HepG2 (cell line): ENCODE measurements around the gene GRIN3B. TPM values are rescaled to one million over a fixed set of nuclear protein-coding genes. Genes with fewer than 3 reads are reported as not detected.
A peak's percentile ranks its signal among the peaks of the same experiment; 100 is the strongest.

Experiments
- ARID2 ChIP-seq: sonication (generic); formaldehyde crosslinking; IDR thresholded peaks from 2 replicates; pipeline ENCODE4 v1.8.1; 2022; ENCODE audit warnings: mild to moderate bottlenecking, missing genetic modification reagents, borderline replicate concordance
- FIP1L1 ChIP-seq: fragments of 200-400 bp; formaldehyde crosslinking; IDR thresholded peaks from 2 replicates; pipeline ENCODE4 v1.6.1; 2018; ENCODE audit warnings: low read depth, mild to moderate bottlenecking, low read length, moderate library complexity, borderline replicate concordance; ENCODE audit not compliant: insufficient read depth
- HDAC6 ChIP-seq: fragments of 200-600 bp; sonication (generic); IDR thresholded peaks from 2 replicates; pipeline ENCODE4 v1.7.0; 2017; ENCODE audit warnings: mild to moderate bottlenecking, antibody characterized with exemption, low read length, low read depth
- PAF1 ChIP-seq: IDR thresholded peaks from 2 replicates; pipeline ENCODE4 v1.6.1; 2016; ENCODE audit warnings: missing genetic modification reagents, missing compliant biosample characterization
- PAWR ChIP-seq: sonication (generic); formaldehyde crosslinking; IDR thresholded peaks from 2 replicates; pipeline ENCODE4 v1.4.0; 2020; ENCODE audit warnings: missing genetic modification reagents, mild to moderate bottlenecking, borderline replicate concordance
- RAD51 ChIP-seq: fragments of 450-650 bp; IDR thresholded peaks from 2 replicates; pipeline ENCODE4 v1.6.1; 2016; ENCODE audit warnings: borderline replicate concordance
- RBM22 ChIP-seq: fragments of 200-400 bp; formaldehyde crosslinking; optimal IDR thresholded peaks from 2 replicates; pipeline ENCODE3; 2017; ENCODE audit warnings: mild to moderate bottlenecking, low read length, moderate library complexity
- SMAD3 ChIP-seq: sonication (generic); formaldehyde crosslinking; IDR thresholded peaks from 2 replicates; pipeline ENCODE4 v1.4.0; 2020; ENCODE audit warnings: missing genetic modification reagents
- TBX3 ChIP-seq: fragments of 450-650 bp; IDR thresholded peaks from 2 replicates; pipeline ENCODE4 v1.6.1; 2017; ENCODE audit warnings: antibody characterized with exemption, mild to moderate bottlenecking, inconsistent platforms, borderline replicate concordance
- ZBTB3 ChIP-seq: sonication (generic); formaldehyde crosslinking; IDR thresholded peaks from 2 replicates; pipeline ENCODE4 v1.4.0; 2020; ENCODE audit warnings: low read depth, mild to moderate bottlenecking, moderate library complexity, missing genetic modification reagents, borderline replicate concordance
- ZBTB7A ChIP-seq: sonication (generic); formaldehyde crosslinking; IDR thresholded peaks from 2 replicates; pipeline ENCODE4 v1.8.0; 2022; ENCODE audit warnings: mild to moderate bottlenecking, missing genetic modification reagents
- ZC3H13 ChIP-seq: sonication (generic); formaldehyde crosslinking; IDR thresholded peaks from 2 replicates; pipeline ENCODE4 v1.8.1; 2023; ENCODE audit warnings: mild to moderate bottlenecking, missing genetic modification reagents, moderate library complexity
- ZNF101 ChIP-seq: sonication (generic); formaldehyde crosslinking; IDR thresholded peaks from 2 replicates; pipeline ENCODE4 v1.4.0; 2020; ENCODE audit warnings: mild to moderate bottlenecking, low read depth, missing genetic modification reagents, borderline replicate concordance
- ZNF549 ChIP-seq: sonication (generic); formaldehyde crosslinking; IDR thresholded peaks from 2 replicates; pipeline ENCODE4 v1.5.0; 2020; ENCODE audit warnings: missing genetic modification reagents
- ZNF607 ChIP-seq: sonication (generic); formaldehyde crosslinking; IDR thresholded peaks from 2 replicates; pipeline ENCODE4 v1.5.1; 2020; ENCODE audit warnings: missing genetic modification reagents, mild to moderate bottlenecking, borderline replicate concordance
- ZNF7 ChIP-seq: IDR thresholded peaks from 2 replicates; pipeline ENCODE4 v1.6.1; 2016; ENCODE audit warnings: missing biosample characterization, missing genetic modification reagents
- ZNF777 ChIP-seq: sonication (generic); formaldehyde crosslinking; IDR thresholded peaks from 2 replicates; pipeline ENCODE4 v1.4.0; 2020; ENCODE audit warnings: missing genetic modification reagents
- ZNF891 ChIP-seq: sonication (generic); formaldehyde crosslinking; IDR thresholded peaks from 2 replicates; pipeline ENCODE4 v1.5.0; 2020; ENCODE audit warnings: mild to moderate bottlenecking, missing genetic modification reagents
- polyA plus RNA-seq, 8 experiments: library from polyadenylated mRNA; depleted of rRNA in 3 of 8; stranded (reverse) in 7 of 8; unstranded in 1 of 8; fragments of >200 nt; fragmentation: Illumina TruSeq in 4 of 8; extraction: Trizol in 4 of 8; gene quantifications; 2 replicates each; pipeline versions ENCODE4 v1.2.1 to v1.2.3, GENCODE V29; 2011 to 2016; ENCODE audit warnings: low read depth in 4 of 8, missing spikeins in 1 of 8, mixed read lengths in 1 of 8; ENCODE audit not compliant: insufficient read depth in 1 of 8
- total RNA-seq, 5 experiments: library from RNA; depleted of rRNA; stranded (reverse); fragments of >200 nt; fragmentation: Illumina TruSeq; extraction: Trizol; gene quantifications; 2 replicates each; pipeline ENCODE4 v1.2.3, GENCODE V29; 2016; ENCODE audit warnings: low read depth in 1 of 5
- TF ChIP-seq, protein P1 (sequence below): sonication (generic); formaldehyde crosslinking; IDR thresholded peaks from 2 replicates; pipeline ENCODE4 v1.5.0; 2020; ENCODE audit warnings: mild to moderate bottlenecking, missing genetic modification reagents
- TF ChIP-seq, protein P2 (sequence below): sonication (generic); formaldehyde crosslinking; conservative IDR thresholded peaks from 2 replicates; pipeline ENCODE4 v1.8.0; 2022; ENCODE audit warnings: low read depth, missing genetic modification reagents
- TF ChIP-seq, protein P3 (sequence below): IDR thresholded peaks from 2 replicates; pipeline ENCODE4 v1.6.1; 2016; ENCODE audit warnings: missing compliant biosample characterization, missing genetic modification reagents, borderline replicate concordance
- TF ChIP-seq, protein P4 (sequence below): sonication (generic); formaldehyde crosslinking; IDR thresholded peaks from 2 replicates; pipeline ENCODE4 v1.9.0; 2021; ENCODE audit warnings: missing genetic modification reagents, borderline replicate concordance
- TF ChIP-seq, protein P5 (sequence below): sonication (generic); formaldehyde crosslinking; IDR thresholded peaks from 2 replicates; pipeline ENCODE4 v1.5.1; 2020; ENCODE audit warnings: missing genetic modification reagents, mild to moderate bottlenecking, borderline replicate concordance

GRIN3B gene
- total and polyA plus RNA-seq, 2 of the 13 experiments (the other 11 are each of a cell fraction or from before 2014, with no cell fraction given) = 0.07 to 0.20 TPM

DNA sequence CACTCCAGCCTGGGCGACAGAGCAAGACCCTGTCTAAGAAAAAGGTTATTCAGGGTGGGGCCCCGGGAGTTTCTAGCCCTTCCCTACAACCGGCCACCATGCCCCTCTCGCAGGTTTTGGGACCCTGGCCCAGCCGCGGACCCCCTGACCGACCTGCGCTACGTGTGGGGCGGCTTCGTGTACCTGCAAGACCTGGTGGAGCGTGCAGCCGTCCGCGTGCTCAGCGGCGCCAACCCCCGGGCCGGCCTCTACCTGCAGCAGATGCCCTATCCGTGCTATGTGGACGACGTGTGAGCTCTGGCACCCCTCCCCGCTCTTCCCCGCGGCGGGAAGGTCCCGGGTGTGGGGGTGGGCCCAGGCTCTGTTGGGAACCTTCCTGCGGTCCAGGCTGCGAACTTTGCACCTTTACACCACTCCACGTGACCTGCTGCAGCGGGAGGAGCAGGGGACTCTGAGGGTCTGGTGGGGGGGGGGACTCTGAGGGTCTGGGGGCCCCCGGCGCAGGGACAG is 46.0 kb downstream of the GRIN3B start (continued):
- TF ChIP-seq, protein P1, sequence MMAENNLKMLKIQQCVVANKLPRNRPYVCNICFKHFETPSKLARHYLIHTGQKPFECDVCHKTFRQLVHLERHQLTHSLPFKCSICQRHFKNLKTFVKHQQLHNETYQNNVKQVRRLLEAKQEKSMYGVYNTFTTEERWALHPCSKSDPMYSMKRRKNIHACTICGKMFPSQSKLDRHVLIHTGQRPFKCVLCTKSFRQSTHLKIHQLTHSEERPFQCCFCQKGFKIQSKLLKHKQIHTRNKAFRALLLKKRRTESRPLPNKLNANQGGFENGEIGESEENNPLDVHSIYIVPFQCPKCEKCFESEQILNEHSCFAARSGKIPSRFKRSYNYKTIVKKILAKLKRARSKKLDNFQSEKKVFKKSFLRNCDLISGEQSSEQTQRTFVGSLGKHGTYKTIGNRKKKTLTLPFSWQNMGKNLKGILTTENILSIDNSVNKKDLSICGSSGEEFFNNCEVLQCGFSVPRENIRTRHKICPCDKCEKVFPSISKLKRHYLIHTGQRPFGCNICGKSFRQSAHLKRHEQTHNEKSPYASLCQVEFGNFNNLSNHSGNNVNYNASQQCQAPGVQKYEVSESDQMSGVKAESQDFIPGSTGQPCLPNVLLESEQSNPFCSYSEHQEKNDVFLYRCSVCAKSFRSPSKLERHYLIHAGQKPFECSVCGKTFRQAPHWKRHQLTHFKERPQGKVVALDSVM (CRISPR knock-in tag) = no peak
- TF ChIP-seq ZBTB7A (CRISPR knock-in tag) = peak; percentile 50; the same call in 1 of the 2 replicates
- no peak for TF ChIP-seq FIP1L1
- TF ChIP-seq, protein P2, sequence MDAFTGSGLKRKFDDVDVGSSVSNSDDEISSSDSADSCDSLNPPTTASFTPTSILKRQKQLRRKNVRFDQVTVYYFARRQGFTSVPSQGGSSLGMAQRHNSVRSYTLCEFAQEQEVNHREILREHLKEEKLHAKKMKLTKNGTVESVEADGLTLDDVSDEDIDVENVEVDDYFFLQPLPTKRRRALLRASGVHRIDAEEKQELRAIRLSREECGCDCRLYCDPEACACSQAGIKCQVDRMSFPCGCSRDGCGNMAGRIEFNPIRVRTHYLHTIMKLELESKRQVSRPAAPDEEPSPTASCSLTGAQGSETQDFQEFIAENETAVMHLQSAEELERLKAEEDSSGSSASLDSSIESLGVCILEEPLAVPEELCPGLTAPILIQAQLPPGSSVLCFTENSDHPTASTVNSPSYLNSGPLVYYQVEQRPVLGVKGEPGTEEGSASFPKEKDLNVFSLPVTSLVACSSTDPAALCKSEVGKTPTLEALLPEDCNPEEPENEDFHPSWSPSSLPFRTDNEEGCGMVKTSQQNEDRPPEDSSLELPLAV = no peak
- no peak for TF ChIP-seq HDAC6
- TF ChIP-seq, protein P3, sequence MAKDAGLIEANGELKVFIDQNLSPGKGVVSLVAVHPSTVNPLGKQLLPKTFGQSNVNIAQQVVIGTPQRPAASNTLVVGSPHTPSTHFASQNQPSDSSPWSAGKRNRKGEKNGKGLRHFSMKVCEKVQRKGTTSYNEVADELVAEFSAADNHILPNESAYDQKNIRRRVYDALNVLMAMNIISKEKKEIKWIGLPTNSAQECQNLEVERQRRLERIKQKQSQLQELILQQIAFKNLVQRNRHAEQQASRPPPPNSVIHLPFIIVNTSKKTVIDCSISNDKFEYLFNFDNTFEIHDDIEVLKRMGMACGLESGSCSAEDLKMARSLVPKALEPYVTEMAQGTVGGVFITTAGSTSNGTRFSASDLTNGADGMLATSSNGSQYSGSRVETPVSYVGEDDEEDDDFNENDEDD (CRISPR knock-in tag) = peak; percentile 95
- TF ChIP-seq PAWR = no peak
- TF ChIP-seq SMAD3 (CRISPR knock-in tag) = no peak
- peak; percentile 45; the same call in 1 of the 2 replicates for TF ChIP-seq ZNF891 (CRISPR knock-in tag)
- TF ChIP-seq RBM22 = no peak
- TF ChIP-seq RAD51 = no peak
- TF ChIP-seq ZNF777 (CRISPR knock-in tag) = peak; percentile 44; the same call in 1 of the 2 replicates
- TF ChIP-seq ZC3H13 (CRISPR knock-in tag) = no peak
- no peak for TF ChIP-seq ZBTB3 (CRISPR knock-in tag)
- TF ChIP-seq ZNF549 (CRISPR knock-in tag) = no peak
- TF ChIP-seq ZNF7 (CRISPR knock-in tag) = no peak
- peak; percentile 49; the same call in 1 of the 2 replicates for TF ChIP-seq TBX3
- TF ChIP-seq, protein P4, sequence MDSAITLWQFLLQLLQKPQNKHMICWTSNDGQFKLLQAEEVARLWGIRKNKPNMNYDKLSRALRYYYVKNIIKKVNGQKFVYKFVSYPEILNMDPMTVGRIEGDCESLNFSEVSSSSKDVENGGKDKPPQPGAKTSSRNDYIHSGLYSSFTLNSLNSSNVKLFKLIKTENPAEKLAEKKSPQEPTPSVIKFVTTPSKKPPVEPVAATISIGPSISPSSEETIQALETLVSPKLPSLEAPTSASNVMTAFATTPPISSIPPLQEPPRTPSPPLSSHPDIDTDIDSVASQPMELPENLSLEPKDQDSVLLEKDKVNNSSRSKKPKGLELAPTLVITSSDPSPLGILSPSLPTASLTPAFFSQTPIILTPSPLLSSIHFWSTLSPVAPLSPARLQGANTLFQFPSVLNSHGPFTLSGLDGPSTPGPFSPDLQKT = no peak
- no peak for TF ChIP-seq PAF1 (CRISPR knock-in tag)
- TF ChIP-seq ZNF607 (CRISPR knock-in tag) = peak; percentile 81
- TF ChIP-seq, protein P5, sequence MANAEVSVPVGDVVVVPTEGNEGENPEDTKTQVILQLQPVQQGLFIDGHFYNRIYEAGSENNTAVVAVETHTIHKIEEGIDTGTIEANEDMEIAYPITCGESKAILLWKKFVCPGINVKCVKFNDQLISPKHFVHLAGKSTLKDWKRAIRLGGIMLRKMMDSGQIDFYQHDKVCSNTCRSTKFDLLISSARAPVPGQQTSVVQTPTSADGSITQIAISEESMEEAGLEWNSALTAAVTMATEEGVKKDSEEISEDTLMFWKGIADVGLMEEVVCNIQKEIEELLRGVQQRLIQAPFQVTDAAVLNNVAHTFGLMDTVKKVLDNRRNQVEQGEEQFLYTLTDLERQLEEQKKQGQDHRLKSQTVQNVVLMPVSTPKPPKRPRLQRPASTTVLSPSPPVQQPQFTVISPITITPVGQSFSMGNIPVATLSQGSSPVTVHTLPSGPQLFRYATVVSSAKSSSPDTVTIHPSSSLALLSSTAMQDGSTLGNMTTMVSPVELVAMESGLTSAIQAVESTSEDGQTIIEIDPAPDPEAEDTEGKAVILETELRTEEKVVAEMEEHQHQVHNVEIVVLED = peak; percentile 41; the same call in 1 of the 2 replicates
- no peak for TF ChIP-seq ARID2 (CRISPR knock-in tag)
- no peak for TF ChIP-seq ZNF101 (CRISPR knock-in tag)
